DOHH2 (cell line): ENCODE data around the gene SPR.

Source experiments
- EZH2phosphoT487 ChIP-seq: fragments of 200-600 bp; sonication (generic); IDR thresholded peaks from 2 replicates; pipeline ENCODE4 v1.6.1; 2017; ENCODE audit warnings: borderline replicate concordance, mild to moderate bottlenecking, antibody characterized with exemption, low read length, moderate library complexity, mixed read lengths
- TF ChIP-seq, protein P1 (sequence below): fragments of 200-600 bp; sonication (generic); IDR thresholded peaks from one replicate; pipeline ENCODE4 v1.5.1; 2014; ENCODE audit warnings: antibody characterized with exemption, mild to moderate bottlenecking, low read depth, low read length; ENCODE audit not compliant: poor library complexity, severe bottlenecking

DNA sequence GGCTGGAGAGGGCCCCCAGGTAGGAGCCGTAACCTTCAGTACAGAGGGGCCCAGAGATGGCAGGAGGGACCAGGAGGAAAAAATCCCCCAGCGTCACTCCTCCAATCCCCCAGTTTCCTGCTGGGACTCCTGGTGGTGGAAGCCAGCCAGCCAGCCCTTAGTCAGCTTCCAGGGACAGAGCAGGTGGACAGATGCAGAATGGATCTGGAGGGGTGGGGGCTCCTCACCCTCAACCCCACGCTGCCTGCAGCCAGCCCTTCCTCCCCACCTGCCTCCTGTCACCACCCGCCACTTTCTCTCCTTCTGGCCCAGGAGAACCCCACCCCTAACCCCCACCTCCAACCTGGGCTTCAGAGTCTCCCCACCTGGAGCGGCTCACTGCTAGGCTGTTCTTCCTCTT, 51.2 kb downstream of the SPR start:
- TF ChIP-seq, protein P1, sequence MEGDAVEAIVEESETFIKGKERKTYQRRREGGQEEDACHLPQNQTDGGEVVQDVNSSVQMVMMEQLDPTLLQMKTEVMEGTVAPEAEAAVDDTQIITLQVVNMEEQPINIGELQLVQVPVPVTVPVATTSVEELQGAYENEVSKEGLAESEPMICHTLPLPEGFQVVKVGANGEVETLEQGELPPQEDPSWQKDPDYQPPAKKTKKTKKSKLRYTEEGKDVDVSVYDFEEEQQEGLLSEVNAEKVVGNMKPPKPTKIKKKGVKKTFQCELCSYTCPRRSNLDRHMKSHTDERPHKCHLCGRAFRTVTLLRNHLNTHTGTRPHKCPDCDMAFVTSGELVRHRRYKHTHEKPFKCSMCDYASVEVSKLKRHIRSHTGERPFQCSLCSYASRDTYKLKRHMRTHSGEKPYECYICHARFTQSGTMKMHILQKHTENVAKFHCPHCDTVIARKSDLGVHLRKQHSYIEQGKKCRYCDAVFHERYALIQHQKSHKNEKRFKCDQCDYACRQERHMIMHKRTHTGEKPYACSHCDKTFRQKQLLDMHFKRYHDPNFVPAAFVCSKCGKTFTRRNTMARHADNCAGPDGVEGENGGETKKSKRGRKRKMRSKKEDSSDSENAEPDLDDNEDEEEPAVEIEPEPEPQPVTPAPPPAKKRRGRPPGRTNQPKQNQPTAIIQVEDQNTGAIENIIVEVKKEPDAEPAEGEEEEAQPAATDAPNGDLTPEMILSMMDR, result no peak
- TF ChIP-seq EZH2phosphoT487, result no peak
